PC-9 (cell line): ENCODE results near the gene REPS2. TPM values are rescaled to one million over a fixed set of nuclear protein-coding genes. Genes with fewer than 3 reads are reported as not detected.

Experiments used
- BruUV-seq: library from RNA; stranded (reverse); fragments of 400-500 nt; replicated peaks from 2 replicates; lab custom pipeline; 2021; lab: Mats Ljungman, UMichigan
- CTCF ChIA-PET: fragments of 300-600 bp; sonication (Branson Sonifier 250); formaldehyde crosslinking; loops from one replicate; lab custom pipeline; 2022; ENCODE audit warnings: antibody characterized with exemption; lab: Charles Lee
- POLR2A ChIA-PET: fragments of 300-600 bp; sonication (Branson Sonifier 250); formaldehyde crosslinking; loops from one replicate; lab custom pipeline; 2022; ENCODE audit warnings: antibody characterized with exemption; ENCODE audit not compliant: unreplicated experiment; lab: Charles Lee
- DNase-seq, 2 experiments: peaks; one replicate each; pipeline versions ENCODE4 v3.0.0 to v3.0.0-alpha.2; 2015 to 2022; ENCODE audit warnings: mixed read lengths in 1 of 2
- H2AFZ ChIP-seq: fragments of 200-600 bp; sonication (generic); 2 replicates; pipeline ENCODE4 v1.8.1; 2017; ENCODE audit warnings: antibody characterized with exemption
- H3F3A ChIP-seq: fragments of 200-600 bp; sonication (generic); 2 replicates; pipeline ENCODE4 v1.8.1; 2017; ENCODE audit warnings: antibody characterized with exemption, mild to moderate bottlenecking, low read depth; ENCODE audit not compliant: insufficient read depth
- H3K27ac ChIP-seq: fragments of 200-600 bp; sonication (generic); 2 replicates; pipeline ENCODE4 v1.6.1; 2016; ENCODE audit warnings: mixed run types
- H3K27me3 ChIP-seq: fragments of 200-600 bp; sonication (generic); 2 replicates; pipeline ENCODE4 v1.6.1; 2016; ENCODE audit warnings: low read depth, mixed run types; ENCODE audit not compliant: insufficient read depth
- H3K36me3 ChIP-seq: fragments of 200-600 bp; sonication (generic); 2 replicates; pipeline ENCODE4 v1.6.1; 2016; ENCODE audit warnings: low read depth, mixed run types
- H3K4me1 ChIP-seq: fragments of 200-600 bp; sonication (generic); replicated peaks from 2 replicates; pipeline ENCODE4 v1.6.1; 2016; ENCODE audit warnings: mixed run types; ENCODE audit not compliant: insufficient read depth
- H3K4me2 ChIP-seq: fragments of 200-600 bp; sonication (generic); 2 replicates; pipeline ENCODE4 v1.6.1; 2017; ENCODE audit warnings: mixed run types
- H3K4me3 ChIP-seq: fragments of 200-600 bp; sonication (generic); 2 replicates; pipeline ENCODE4 v1.6.1; 2016; ENCODE audit warnings: mixed run types
- H3K79me2 ChIP-seq: fragments of 200-600 bp; sonication (generic); 2 replicates; pipeline ENCODE4 v1.6.1; 2017; ENCODE audit warnings: low read depth, mixed run types
- H3K9me2 ChIP-seq: fragments of 200-600 bp; sonication (generic); 2 replicates; pipeline ENCODE4 v1.8.1; 2017; ENCODE audit warnings: mild to moderate bottlenecking; ENCODE audit not compliant: insufficient read depth
- H3K9me3 ChIP-seq: fragments of 200-600 bp; sonication (generic); 2 replicates; pipeline ENCODE4 v1.8.1; 2016; ENCODE audit warnings: low read depth; ENCODE audit not compliant: insufficient read depth
- H4K20me1 ChIP-seq: fragments of 200-600 bp; sonication (generic); 2 replicates; pipeline ENCODE4 v1.8.1; 2017; ENCODE audit not compliant: insufficient read depth
- CTCF ChIP-seq: fragments of 200-600 bp; sonication (generic); conservative IDR thresholded peaks from 2 replicates; pipeline ENCODE4 v1.6.1; 2017; ENCODE audit warnings: mixed run types, antibody characterized with exemption, mild to moderate bottlenecking, moderate library complexity
- EZH2 ChIP-seq: fragments of 200-600 bp; sonication (generic); IDR thresholded peaks from 2 replicates; pipeline ENCODE4 v1.8.0; 2017; ENCODE audit warnings: antibody characterized with exemption, low read depth
- intact Hi-C: fragments of 100-400 bp; cut with micrococcal nuclease; formaldehyde crosslinking; loops from one replicate; pipeline ENCODE4 v1.10.0; 2022; ENCODE audit not compliant: unreplicated experiment
- total RNA-seq: library from RNA; stranded (reverse); gene quantifications from 2 replicates; pipeline ENCODE4 v1.2.3, GENCODE V29; 2021

Gene REPS2
- total RNA-seq, 1 experiment from 2014 or later: 29.2 TPM

- ChIA-PET POLR2A (no interaction called here), CTCF (no interaction called here)
- H3K27ac ChIP-seq: no peak overlapping the region
- no peaks in the 10 kb centered on the region for H3K79me2 ChIP-seq
- no peaks in the 10 kb centered on the region for H3K9me3 ChIP-seq
- H3K4me1 ChIP-seq: no peaks in the 10 kb centered on the region
- H3K4me3 ChIP-seq: no peak overlapping the region
- no peak overlapping the region for H3K4me2 ChIP-seq
- no peak for DNase-seq
- no peaks in the 10 kb centered on the region for H4K20me1 ChIP-seq
- no peaks in the 10 kb centered on the region for H3F3A ChIP-seq
- intact Hi-C loops: no loop called here
- no TSS peak for BruUV-seq
- H3K9me2 ChIP-seq: no peaks in the 10 kb centered on the region
- H3K36me3 ChIP-seq: no peaks in the 10 kb centered on the region
- no peak overlapping the region for H2AFZ ChIP-seq
- TF ChIP-seq CTCF (no peak), EZH2 (no peak)
- no peaks in the 10 kb centered on the region for H3K27me3 ChIP-seq
These were observed 148.7 kb downstream of the REPS2 start for GRCh38 chrX:17095161-17095560.

GRCh38 chrX:17098516-17099247 lies 152.2 kb downstream of the REPS2 start:
- TF ChIP-seq EZH2 (no peak), CTCF (no peak)
- no peaks in the 10 kb centered on the region for H3K36me3 ChIP-seq
- no peak overlapping the region for H3K27ac ChIP-seq
- ChIA-PET POLR2A (interaction anchor here (0.6 kb wide), 1 partner anchor 194 kb away, joined by 24 read pairs; no protein-coding TSS in a partner anchor), CTCF (no interaction called here)
- no TSS peak for BruUV-seq
- no peaks in the 10 kb centered on the region for H3K4me1 ChIP-seq
- no peaks in the 10 kb centered on the region for H3K79me2 ChIP-seq
- H3K27me3 ChIP-seq: no peaks in the 10 kb centered on the region
- intact Hi-C loops: no loop called here
- no peaks in the 10 kb centered on the region for H3F3A ChIP-seq
- no peaks in the 10 kb centered on the region for H3K9me2 ChIP-seq
- no peaks in the 10 kb centered on the region for H3K9me3 ChIP-seq
- H2AFZ ChIP-seq: no peak overlapping the region
- H4K20me1 ChIP-seq: no peaks in the 10 kb centered on the region
- H3K4me2 ChIP-seq: no peak overlapping the region
- DNase-seq: no peak
- no peak overlapping the region for H3K4me3 ChIP-seq

- H4K20me1 ChIP-seq: no peaks in the 10 kb centered on the region
- H3K27me3 ChIP-seq: no peaks in the 10 kb centered on the region
- H3K4me2 ChIP-seq: no peak overlapping the region
- H3K9me2 ChIP-seq: no peaks in the 10 kb centered on the region
- H3K9me3 ChIP-seq: no peaks in the 10 kb centered on the region
- ChIA-PET POLR2A (no interaction called here), CTCF (no interaction called here)
- no peak overlapping the region for H3K4me3 ChIP-seq
- no peaks in the 10 kb centered on the region for H3F3A ChIP-seq
- no peak overlapping the region for H2AFZ ChIP-seq
- no TSS peak for BruUV-seq
- no peak overlapping the region for H3K27ac ChIP-seq
- intact Hi-C loops: no loop called here
- H3K36me3 ChIP-seq: no peaks in the 10 kb centered on the region
- no peaks in the 10 kb centered on the region for H3K79me2 ChIP-seq
- no peaks in the 10 kb centered on the region for H3K4me1 ChIP-seq
- DNase-seq: no peak
- no peak for TF ChIP-seq EZH2
These were observed 158.0 kb downstream of the REPS2 start for GRCh38 chrX:17104433-17104832.
